Osteocyte (in vitro differentiated cells): ENCODE measurements around the gene SPACDR. TPM values are rescaled to one million over a fixed set of nuclear protein-coding genes. Genes with fewer than 3 reads are reported as not detected.
A peak's percentile ranks its signal among the peaks of the same experiment; 100 is the strongest.

ENCODE experiments used
- DNase-seq: peaks from one replicate; pipeline ENCODE4 v3.0.0; 2021; ENCODE audit warnings: mixed read lengths; ENCODE audit not compliant: unreplicated experiment; ENCODE audit errors: extremely low spot score
- H3K27ac Mint-ChIP-seq: one replicate; pipeline ENCODE4 v1.8.0; 2021; ENCODE audit warnings: mild to moderate bottlenecking, mixed read lengths; ENCODE audit not compliant: unreplicated experiment
- H3K27me3 Mint-ChIP-seq: one replicate; pipeline ENCODE4 v1.8.0; 2021; ENCODE audit warnings: mixed read lengths; ENCODE audit not compliant: unreplicated experiment
- H3K36me3 Mint-ChIP-seq: one replicate; pipeline ENCODE4 v1.8.0; 2021; ENCODE audit warnings: mixed read lengths; ENCODE audit not compliant: unreplicated experiment
- H3K4me1 Mint-ChIP-seq: one replicate; pipeline ENCODE4 v1.8.0; 2021; ENCODE audit warnings: mixed read lengths; ENCODE audit not compliant: unreplicated experiment
- H3K4me3 Mint-ChIP-seq: one replicate; pipeline ENCODE4 v1.8.0; 2021; ENCODE audit warnings: mild to moderate bottlenecking, moderate library complexity, mixed read lengths; ENCODE audit not compliant: unreplicated experiment
- H3K9me3 Mint-ChIP-seq: one replicate; pipeline ENCODE4 v1.8.0; 2021; ENCODE audit warnings: mixed read lengths; ENCODE audit not compliant: unreplicated experiment
- total RNA-seq: library from RNA; stranded (reverse); gene quantifications from 2 replicates; pipeline ENCODE4 v1.2.1, GENCODE V29; 2021
- TF ChIP-seq, protein P1 (sequence below): fragments of 200-600 bp; sonication (generic); IDR thresholded peaks from 2 replicates; pipeline ENCODE4 v1.5.0; 2021; ENCODE audit warnings: antibody characterized with exemption, mild to moderate bottlenecking, moderate library complexity

SPACDR gene
- total RNA-seq, 1 donor from 2014 or later: 0.46 TPM

DNA sequence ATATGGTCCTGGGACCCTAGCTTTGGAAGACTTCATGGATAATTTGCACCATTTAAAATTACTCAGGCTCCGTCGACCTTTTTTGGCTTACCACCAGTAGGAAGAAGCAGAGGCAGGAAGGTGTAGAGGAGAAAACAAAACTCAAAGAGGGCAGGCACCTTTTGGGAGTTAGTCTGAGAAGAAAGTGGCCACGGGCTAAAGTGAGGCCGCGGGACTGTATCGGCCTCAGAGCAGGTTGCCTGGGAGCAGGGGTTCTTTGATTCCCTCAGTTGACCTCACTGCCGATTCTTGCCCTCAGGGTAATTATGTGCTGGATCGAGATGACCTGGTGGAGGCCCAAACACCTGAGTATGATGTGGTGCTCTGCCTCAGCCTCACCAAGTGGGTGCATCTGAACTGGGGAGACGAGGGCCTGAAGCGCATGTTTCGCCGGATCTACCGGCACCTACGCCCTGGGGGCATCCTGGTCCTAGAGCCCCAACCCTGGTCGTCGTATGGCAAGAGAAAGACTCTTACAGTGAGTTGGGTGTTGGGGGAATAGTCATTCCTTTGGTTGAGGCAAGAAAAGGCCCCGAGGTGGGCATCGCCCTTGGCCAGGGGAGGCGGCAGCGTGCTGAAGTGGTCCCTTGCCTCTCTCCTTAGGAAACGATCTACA lies 31.3 kb downstream of the SPACDR start:
- H3K4me3 Mint-ChIP-seq: no peak overlapping the region
- no peaks in the 10 kb centered on the region for H3K27me3 Mint-ChIP-seq
- H3K4me1 Mint-ChIP-seq: peaks cover 48% of the 10 kb centered on the region
- H3K36me3 Mint-ChIP-seq: peaks cover 27% of the 10 kb centered on the region
- TF ChIP-seq, protein P1, sequence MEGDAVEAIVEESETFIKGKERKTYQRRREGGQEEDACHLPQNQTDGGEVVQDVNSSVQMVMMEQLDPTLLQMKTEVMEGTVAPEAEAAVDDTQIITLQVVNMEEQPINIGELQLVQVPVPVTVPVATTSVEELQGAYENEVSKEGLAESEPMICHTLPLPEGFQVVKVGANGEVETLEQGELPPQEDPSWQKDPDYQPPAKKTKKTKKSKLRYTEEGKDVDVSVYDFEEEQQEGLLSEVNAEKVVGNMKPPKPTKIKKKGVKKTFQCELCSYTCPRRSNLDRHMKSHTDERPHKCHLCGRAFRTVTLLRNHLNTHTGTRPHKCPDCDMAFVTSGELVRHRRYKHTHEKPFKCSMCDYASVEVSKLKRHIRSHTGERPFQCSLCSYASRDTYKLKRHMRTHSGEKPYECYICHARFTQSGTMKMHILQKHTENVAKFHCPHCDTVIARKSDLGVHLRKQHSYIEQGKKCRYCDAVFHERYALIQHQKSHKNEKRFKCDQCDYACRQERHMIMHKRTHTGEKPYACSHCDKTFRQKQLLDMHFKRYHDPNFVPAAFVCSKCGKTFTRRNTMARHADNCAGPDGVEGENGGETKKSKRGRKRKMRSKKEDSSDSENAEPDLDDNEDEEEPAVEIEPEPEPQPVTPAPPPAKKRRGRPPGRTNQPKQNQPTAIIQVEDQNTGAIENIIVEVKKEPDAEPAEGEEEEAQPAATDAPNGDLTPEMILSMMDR: no peak
- H3K27ac Mint-ChIP-seq: peak overlapping the region; percentile 14
- no peak for DNase-seq
- H3K9me3 Mint-ChIP-seq: no peaks in the 10 kb centered on the region

GRCh38 chr7:100432053-100432452 lies 32.0 kb downstream of the SPACDR start:
- DNase-seq: no peak
- Mint-ChIP-seq H3K4me3 (peak overlapping the region; percentile 55), H3K36me3 (peaks cover 27% of the 10 kb centered on the region), H3K9me3 (no peaks in the 10 kb centered on the region), H3K4me1 (peaks cover 50% of the 10 kb centered on the region), H3K27ac (no peak overlapping the region), H3K27me3 (no peaks in the 10 kb centered on the region)
- TF ChIP-seq, protein P1: no peak

GRCh38 chr7:100431286-100431735 lies 32.7 kb downstream of the SPACDR start:
- DNase-seq: no peak
- Mint-ChIP-seq H3K9me3 (no peaks in the 10 kb centered on the region), H3K36me3 (peaks cover 27% of the 10 kb centered on the region), H3K4me3 (peak overlapping the region; percentile 55), H3K27me3 (no peaks in the 10 kb centered on the region), H3K4me1 (peaks cover 46% of the 10 kb centered on the region), H3K27ac (peak overlapping the region; percentile 31)
- TF ChIP-seq, protein P1: no peak

- no peak for DNase-seq
- TF ChIP-seq, protein P1: no peak
Measured at GRCh38 chr7:100430493-100431285, 33.4 kb downstream of the SPACDR start.

More at GRCh38 chr7:100430493-100431285, 33.4 kb downstream of the SPACDR start:
- no peaks in the 10 kb centered on the region for H3K9me3 Mint-ChIP-seq
- H3K4me1 Mint-ChIP-seq: peaks cover 45% of the 10 kb centered on the region
- H3K27me3 Mint-ChIP-seq: no peaks in the 10 kb centered on the region
- peaks cover 27% of the 10 kb centered on the region for H3K36me3 Mint-ChIP-seq
- peak overlapping the region; percentile 82 for H3K27ac Mint-ChIP-seq
- peak overlapping the region; percentile 76 for H3K4me3 Mint-ChIP-seq
